G401 (cell line): ENCODE data around the gene FXYD1. TPM values are rescaled to one million over a fixed set of nuclear protein-coding genes. Genes with fewer than 3 reads are reported as not detected.
"Not testable (repeated sequence)": the region's sequence is repeated elsewhere in the genome, so short reads cannot be mapped to it uniquely, and the experiment has no call there.

Source experiments
- DNase-seq: peaks from one replicate; pipeline ENCODE4 v3.0.0-alpha.2; 2015; ENCODE audit warnings: low spot score
- in situ Hi-C: cut with HindIII; loops from 2 replicates; pipeline ENCODE4 v1.10.0; 2016; ENCODE audit warnings: low sequenced_read_pairs, mixed read lengths
- total RNA-seq: library from RNA; depleted of rRNA; stranded (reverse); fragments of >200 nt; shearing (Covaris generic); gene quantifications from 2 replicates; pipeline ENCODE4 v1.2.3, GENCODE V29; 2014

The FXYD1 gene
- total RNA-seq, 1 experiment from 2014 or later: not detected

DNA sequence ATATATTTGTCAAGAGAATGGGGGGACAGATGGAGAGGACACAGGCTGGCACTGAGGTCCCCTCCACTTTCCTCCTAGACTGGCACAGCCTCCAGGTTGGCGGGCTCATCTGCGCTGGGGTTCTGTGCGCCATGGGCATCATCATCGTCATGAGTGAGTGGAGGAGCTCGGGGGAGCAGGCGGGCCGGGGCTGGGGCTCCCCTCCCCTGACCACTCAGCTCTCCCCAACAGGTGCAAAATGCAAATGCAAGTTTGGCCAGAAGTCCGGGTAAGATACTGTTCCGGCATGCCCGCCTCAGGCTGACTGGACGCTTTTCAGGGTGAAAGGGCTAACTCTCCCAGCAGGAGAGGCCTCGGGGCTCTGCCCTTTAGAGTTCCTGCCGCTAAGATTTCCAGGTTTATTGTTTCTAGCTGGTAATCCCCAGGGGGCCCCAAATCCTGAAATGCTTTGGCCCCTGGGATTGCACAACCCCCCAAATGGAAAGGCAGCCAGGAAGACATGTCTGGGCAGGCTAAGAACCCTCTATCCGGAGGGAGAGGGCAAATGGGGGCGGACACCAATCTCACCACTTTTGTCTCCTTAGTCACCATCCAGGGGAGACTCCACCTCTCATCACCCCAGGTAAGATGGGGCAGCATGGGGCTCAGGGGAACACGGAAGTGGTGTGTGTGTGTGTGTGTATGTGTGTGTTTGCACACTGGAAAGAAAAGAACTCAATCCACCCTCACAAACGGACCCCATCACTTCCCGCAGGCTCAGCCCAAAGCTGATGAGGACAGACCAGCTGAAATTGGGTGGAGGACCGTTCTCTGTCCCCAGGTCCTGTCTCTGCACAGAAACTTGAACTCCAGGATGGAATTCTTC, 15.7 kb upstream of the FXYD1 start:
- in situ Hi-C loops: no loop called here
- DNase-seq: no peak

GRCh38 chr19:35123573-35123972, 15.1 kb upstream of the FXYD1 start:
- in situ Hi-C loops: no loop called here
- no peak for DNase-seq

GRCh38 chr19:35124098-35125060, 14.2 kb upstream of the FXYD1 start:
- in situ Hi-C loops: no loop called here
- peak; percentile 91 for DNase-seq

DNA sequence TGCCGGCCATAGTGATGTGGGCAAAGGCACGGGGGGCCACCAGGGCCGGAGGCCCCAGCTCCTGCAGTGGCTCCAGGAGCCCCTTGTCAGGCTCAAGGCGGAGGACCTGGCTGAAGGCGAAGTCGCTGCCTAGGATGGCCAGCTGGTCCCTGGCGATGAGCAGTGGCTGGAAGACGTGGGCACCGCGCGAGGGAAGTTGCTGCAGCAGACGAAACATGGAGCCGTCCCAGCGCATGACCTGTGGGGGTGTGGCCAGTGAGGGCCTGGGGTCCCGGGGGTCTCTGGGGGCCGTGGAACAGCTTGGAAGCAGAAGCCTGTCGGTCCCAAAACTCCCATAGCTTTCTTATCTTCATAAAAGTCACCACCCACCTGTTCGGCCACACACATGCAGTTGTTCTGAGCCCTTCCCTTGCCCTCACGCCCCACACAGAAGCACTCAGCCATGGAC, 13.3 kb upstream of the FXYD1 start:
- in situ Hi-C loops: no loop called here
- DNase-seq: no peak

- no peak for DNase-seq
- in situ Hi-C loops: no loop called here
Observed at GRCh38 chr19:35125749-35126623, 12.6 kb upstream of the FXYD1 start.

- in situ Hi-C loops: no loop called here
- no peak for DNase-seq
Observed at GRCh38 chr19:35126624-35126959, 12.0 kb upstream of the FXYD1 start.

DNA sequence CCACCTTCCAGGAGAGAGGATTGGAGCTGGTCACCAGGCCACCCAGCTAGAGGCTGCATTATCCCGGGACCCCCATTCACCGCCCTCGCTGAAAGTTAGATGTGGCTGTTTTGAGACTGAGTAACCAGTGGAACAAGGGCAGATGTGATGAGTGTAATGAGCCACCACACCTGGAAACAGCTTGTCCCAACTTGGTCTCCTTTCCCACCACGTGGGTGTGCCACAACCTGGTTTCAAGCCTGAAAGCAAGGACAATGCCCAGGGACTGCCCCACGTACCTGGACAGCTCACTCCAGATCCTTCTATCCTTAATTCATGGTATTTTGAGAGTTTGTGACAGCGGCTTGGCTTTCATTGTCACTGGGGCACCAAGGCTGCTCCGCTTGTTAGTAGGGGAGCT, 10.8 kb upstream of the FXYD1 start:
- DNase-seq: no peak
- in situ Hi-C loops: no loop called here

DNA sequence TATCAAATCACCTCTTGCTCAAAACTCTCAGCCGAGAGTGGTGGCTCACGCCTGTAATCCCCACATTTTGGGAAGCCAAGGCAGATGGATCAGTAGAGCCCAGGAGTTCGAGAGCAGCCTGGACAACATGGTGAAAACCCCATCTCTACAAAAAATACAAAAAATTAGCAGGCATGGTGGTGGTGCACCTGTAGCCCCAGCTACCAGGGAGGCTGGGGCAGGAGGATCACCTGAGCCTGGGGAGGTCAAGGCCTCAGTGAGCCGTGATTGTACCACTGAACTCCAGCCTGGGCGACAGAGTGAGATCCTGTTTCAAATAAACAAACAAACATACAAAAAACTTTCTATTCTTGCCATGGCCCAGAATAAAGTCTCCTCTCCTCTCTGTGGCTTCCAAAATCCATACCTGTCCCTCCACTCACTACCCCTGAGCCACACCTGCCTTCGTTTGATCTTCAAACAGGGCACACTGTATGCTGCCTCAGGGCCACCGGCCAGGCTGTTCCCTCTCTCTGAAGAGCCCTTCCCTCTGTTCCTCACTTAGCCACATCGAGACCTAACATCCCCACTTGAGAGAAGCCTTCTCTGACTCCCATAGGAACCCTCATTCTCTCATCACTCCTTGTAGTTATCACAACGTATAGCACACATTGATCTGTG, 10.1 kb upstream of the FXYD1 start:
- no peak for DNase-seq
- in situ Hi-C loops: no loop called here

DNA sequence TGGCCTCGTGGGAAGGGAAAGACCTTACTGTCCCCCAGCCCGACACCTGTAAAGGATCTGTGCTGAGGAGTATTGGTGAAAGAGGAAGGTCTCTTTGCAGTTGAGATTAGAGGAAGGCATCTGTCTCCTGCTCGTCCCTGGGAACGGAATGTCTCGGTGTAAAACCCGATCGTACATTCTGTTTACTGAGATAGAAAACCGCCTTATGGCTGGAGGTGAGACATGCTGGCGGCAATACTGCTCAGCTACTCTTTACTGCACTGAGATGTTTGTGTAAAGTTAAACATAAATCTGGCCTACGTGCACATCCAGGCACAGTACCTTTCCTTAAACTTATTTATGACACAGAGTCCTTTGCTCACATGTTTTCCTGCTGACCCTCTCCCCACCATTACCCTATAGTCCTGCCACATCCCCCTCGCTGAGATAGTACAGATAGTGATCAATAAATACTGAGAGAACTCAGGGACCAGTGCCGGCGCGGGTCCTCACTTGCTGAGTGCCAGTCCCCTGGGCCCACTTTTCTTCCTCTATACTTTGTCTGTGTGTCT, 8.8 kb upstream of the FXYD1 start:
- DNase-seq, in situ Hi-C loops: not testable (repeated sequence)

- in situ Hi-C loops: no loop called here
- DNase-seq: no peak
Observed at GRCh38 chr19:35130761-35131720, 7.6 kb upstream of the FXYD1 start.

DNA sequence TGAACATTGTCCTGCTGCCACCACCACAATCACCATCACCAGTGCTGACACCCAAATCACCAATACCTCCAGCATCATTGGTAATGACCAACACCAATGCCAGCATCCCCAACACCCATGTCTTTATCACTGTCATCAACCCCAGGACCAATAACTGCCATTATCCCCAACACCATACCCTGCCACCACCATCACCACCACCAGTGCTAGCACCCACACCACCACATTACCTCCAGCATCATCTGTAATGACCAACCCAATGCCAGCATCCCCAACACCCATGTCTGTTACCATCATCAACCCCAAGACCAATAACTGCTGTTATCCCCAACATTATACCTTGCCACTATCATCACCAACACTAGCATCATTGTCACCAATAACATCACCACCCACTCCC, 6.4 kb upstream of the FXYD1 start:
- in situ Hi-C loops: no loop called here
- DNase-seq: no peak

DNA sequence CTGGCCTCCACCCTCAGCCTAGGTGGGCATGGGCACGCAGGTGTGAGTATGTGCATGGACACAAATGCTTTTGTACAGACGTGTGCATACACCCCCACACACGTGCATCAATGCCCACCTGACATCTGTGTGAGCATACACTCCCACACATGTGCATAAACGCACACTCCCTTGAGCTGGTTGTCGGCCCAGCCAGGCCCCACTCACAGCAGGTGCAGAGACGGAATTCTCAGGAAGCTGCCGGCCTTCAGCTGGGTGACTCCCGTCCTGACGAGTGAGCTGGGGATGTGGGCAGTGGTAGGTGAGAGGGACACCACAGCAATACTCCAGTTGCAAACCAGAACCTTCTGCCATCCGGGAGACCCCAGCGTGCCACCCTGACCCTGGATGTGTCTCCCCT, 4.8 kb upstream of the FXYD1 start:
- in situ Hi-C loops: no loop called here
- DNase-seq: no peak

GRCh38 chr19:35134601-35135242, 3.9 kb upstream of the FXYD1 start, which contains the start of gene LGI4:
Gene LGI4 (minus strand): TSS chr19:35135059. CDS start chr19:35134680, 379 bp downstream.
- in situ Hi-C loops: no loop called here
- no peak for DNase-seq

GRCh38 chr19:35135389-35135909, 3.2 kb upstream of the FXYD1 start:
- DNase-seq: peak; percentile 82
- in situ Hi-C loops: no loop called here

GRCh38 chr19:35136231-35136630, 2.4 kb upstream of the FXYD1 start:
- DNase-seq: no peak
- in situ Hi-C loops: no loop called here

GRCh38 chr19:35136977-35137702, 1.5 kb upstream of the FXYD1 start:
- DNase-seq: no peak
- in situ Hi-C loops: no loop called here
